ENCODE measurements around the gene ANKRD6.

The ANKRD6 gene

GRCh38 chr6:89643406-89643805 lies 210.5 kb downstream of the ANKRD6 start:
- TF ChIP-seq, protein P1, sequence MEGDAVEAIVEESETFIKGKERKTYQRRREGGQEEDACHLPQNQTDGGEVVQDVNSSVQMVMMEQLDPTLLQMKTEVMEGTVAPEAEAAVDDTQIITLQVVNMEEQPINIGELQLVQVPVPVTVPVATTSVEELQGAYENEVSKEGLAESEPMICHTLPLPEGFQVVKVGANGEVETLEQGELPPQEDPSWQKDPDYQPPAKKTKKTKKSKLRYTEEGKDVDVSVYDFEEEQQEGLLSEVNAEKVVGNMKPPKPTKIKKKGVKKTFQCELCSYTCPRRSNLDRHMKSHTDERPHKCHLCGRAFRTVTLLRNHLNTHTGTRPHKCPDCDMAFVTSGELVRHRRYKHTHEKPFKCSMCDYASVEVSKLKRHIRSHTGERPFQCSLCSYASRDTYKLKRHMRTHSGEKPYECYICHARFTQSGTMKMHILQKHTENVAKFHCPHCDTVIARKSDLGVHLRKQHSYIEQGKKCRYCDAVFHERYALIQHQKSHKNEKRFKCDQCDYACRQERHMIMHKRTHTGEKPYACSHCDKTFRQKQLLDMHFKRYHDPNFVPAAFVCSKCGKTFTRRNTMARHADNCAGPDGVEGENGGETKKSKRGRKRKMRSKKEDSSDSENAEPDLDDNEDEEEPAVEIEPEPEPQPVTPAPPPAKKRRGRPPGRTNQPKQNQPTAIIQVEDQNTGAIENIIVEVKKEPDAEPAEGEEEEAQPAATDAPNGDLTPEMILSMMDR (IDR thresholded peaks at IDR 0.05; ENCODE audit: insufficient read depth, low read length, missing control alignments) = no peak
- no peak for DNase-seq (ENCODE audit: low read depth, low spot score)

DNA sequence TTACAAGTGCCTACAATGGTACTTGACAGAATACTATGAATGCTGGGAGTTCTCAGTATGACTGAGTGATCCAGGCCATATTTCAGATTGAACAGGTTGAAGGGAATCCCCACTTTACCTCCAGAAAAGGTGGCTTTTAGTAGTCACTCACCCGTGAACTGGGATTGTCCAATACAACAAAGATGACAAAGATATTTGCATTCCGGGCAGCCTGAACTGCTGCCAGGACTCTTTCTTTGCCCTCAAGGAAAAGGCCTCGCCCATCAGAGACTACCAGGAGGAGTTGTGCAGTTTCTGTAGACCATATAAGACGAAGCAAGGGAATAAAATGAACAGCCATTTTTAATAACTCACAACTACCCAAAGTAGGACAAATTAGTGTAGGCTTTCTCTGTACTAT lies 211.9 kb downstream of the ANKRD6 start:
- ChIA-PET POLR2A (no interaction called here), CTCF (no interaction called here)
- TF ChIP-seq, protein P1 (IDR thresholded peaks at IDR 0.05; ENCODE audit: insufficient read depth, low read length, missing control alignments) = no peak
- H3K4me3 ChIP-seq (ENCODE audit: low read depth, low read length) = no peak overlapping the region
- DNase-seq (ENCODE audit: low read depth, low spot score) = no peak

More at GRCh38 chr6:89643406-89643805, 210.5 kb downstream of the ANKRD6 start:
- no peak overlapping the region for H3K4me3 ChIP-seq (ENCODE audit: low read depth, low read length)
- ChIA-PET CTCF (no interaction called here), POLR2A (no interaction called here)

DNA sequence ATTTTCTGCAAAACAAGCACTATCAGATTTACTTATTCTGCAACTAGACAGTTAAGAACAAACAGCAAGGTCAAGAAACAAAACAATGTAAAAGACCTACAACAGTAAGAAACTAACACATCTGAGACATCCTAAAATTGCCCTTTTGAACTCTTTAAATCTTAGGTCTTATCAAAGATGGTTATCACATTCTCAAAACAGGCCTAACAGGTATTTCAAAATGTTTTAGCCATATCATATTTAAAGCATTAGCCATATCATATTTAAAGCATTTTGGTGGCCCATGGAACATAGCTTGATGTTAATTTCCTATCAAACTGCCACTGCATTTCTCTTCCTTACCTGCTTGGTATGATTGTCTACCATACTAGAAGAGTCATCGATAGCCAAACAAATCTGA lies 216.7 kb downstream of the ANKRD6 start:
- H3K4me3 ChIP-seq (ENCODE audit: low read depth, low read length) = no peak overlapping the region
- POLR2A ChIA-PET = no interaction called here
- CTCF ChIA-PET = interaction anchor here (1.9 kb wide), 1 partner anchor 278 kb away, joined by 9 read pairs; no protein-coding TSS in a partner anchor
- no peak for DNase-seq (ENCODE audit: low read depth, low spot score)
- TF ChIP-seq, protein P1 (IDR thresholded peaks at IDR 0.05; ENCODE audit: insufficient read depth, low read length, missing control alignments) = no peak

- TF ChIP-seq, protein P1 (IDR thresholded peaks at IDR 0.05; ENCODE audit: insufficient read depth, low read length, missing control alignments) = no peak
- POLR2A ChIA-PET = no interaction called here
Observed at GRCh38 chr6:89650579-89650978, 217.6 kb downstream of the ANKRD6 start.

DNA sequence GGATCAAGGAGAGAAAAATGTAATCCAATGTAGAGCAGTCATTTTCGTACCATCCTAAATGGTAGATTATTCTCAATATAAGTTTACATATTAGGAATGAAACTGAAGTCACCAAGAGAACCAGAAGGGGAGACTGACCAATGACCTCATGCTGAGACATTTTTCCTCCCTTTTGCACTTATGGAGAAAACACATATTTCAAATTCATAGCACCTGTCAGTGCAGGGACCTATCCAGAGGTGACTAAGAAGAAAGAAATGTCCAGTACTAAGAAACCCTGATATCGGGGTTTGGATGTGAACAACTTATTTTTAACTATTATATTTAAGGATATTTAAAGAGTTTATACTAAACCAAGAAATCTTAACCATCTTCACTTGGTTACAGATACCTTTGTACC lies 222.2 kb downstream of the ANKRD6 start:
- TF ChIP-seq, protein P1 (IDR thresholded peaks at IDR 0.05; ENCODE audit: insufficient read depth, low read length, missing control alignments) = no peak
- no peak for DNase-seq (ENCODE audit: low read depth, low spot score)
- ChIA-PET CTCF (no interaction called here), POLR2A (no interaction called here)
- no peak overlapping the region for H3K4me3 ChIP-seq (ENCODE audit: low read depth, low read length)

More at GRCh38 chr6:89650579-89650978, 217.6 kb downstream of the ANKRD6 start:
- CTCF ChIA-PET = interaction anchor here (0.9 to 1.9 kb wide), 2 partner anchors 11 to 279 kb away, joined by 4 to 9 read pairs; no protein-coding TSS in a partner anchor
- no peak overlapping the region for H3K4me3 ChIP-seq (ENCODE audit: low read depth, low read length)
- DNase-seq (ENCODE audit: low read depth, low spot score) = no peak

DNA sequence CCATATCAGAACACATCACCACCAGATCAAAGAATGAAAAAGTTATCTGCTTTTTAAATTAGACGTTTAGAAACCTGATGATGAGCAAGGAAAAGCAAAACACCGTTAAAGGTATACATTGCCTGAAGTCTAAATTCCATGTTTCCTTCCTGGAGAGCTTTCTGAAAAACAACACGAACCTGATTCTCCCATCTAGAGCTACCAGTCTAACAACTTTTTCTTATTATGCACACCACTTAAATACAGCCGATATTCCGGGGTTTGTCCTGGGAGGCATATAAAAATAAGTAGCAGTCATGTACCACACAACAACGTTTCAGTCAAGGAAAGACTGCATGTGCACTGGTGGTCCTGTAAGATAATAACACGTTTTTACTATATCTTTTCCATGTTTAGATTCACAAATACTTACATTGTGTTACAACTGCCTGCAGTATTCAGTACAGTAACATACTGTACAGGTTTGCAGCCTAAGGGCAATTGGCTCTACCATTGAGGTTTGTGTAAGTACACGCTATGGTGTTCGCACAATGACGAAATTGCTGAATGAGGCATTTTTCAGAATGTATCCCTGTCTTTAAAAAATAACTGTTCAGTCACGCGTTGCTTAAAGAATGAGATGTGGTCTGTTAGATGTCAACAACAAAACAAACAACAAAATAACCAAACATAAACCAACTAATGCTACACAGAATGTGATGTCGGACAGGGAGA lies 224.7 kb downstream of the ANKRD6 start:
- no peak for DNase-seq (ENCODE audit: low read depth, low spot score)
- H3K4me3 ChIP-seq (ENCODE audit: low read depth, low read length) = no peak overlapping the region
- ChIA-PET CTCF (interaction anchor here (1.2 kb wide), 1 partner anchor 10 kb away, joined by 5 read pairs; no protein-coding TSS in a partner anchor), POLR2A (no interaction called here)
- TF ChIP-seq, protein P1 (IDR thresholded peaks at IDR 0.05; ENCODE audit: insufficient read depth, low read length, missing control alignments) = no peak

Data from AG04449 (cell line).